ENCODE measurements around the gene TUBA3D. TPM values are rescaled to one million over a fixed set of nuclear protein-coding genes. Genes with fewer than 3 reads are reported as not detected.
A peak's percentile ranks its signal among the peaks of the same experiment; 100 is the strongest.
"Not testable (repeated sequence)": the region's sequence is repeated elsewhere in the genome, so short reads cannot be mapped to it uniquely, and the experiment has no call there.

The TUBA3D gene
- total and polyA plus RNA-seq, 2 donors from 2014 or later: not detected

DNA sequence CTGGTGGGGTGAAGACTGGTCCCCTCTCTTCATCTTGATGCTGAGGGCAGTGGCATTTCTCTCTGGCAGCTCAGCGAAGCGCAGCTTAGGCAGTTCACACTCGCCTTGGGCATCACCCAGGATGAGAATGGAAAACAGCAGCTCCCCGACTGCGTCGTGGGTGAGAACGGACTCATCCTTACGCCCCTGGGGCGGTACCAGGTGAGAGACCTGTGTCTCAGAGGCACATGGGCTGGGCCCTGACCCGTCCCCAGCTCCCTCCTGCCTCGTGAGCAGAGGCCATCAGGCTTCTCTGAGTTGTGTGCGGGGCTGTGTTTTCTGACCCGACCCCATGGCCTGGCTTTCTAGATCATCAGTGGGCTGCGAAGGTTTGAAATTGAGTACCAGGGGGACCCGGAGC lies 43.5 kb downstream of the TUBA3D start:
- Histone ChIP-seq H3K9me3 (ENCODE audit: control insufficient read depth in 2 of 3, insufficient read depth in 1 of 3, low read length in 3 of 3) (no peaks in the 10 kb centered on the region), H3K9ac (ENCODE audit: low read length in 3 of 3) (no peak overlapping the region), H3K4me1 (ENCODE audit: control insufficient read depth in 2 of 3, insufficient read depth in 2 of 3, low read depth in 1 of 3, low read length in 3 of 3) (no peaks in the 10 kb centered on the region), H3K4me3 (ENCODE audit: low read length in 3 of 3) (no peak overlapping the region), H3K27me3 (ENCODE audit: control insufficient read depth, insufficient read depth, low read length) (no peaks in the 10 kb centered on the region), H3K27ac (ENCODE audit: low read depth in 2 of 2, low read length in 2 of 2) (no peak overlapping the region), H3K36me3 (ENCODE audit: control insufficient read depth in 2 of 3, insufficient read depth in 3 of 3, low read length in 3 of 3) (no peaks in the 10 kb centered on the region)
- FAIRE-seq (no peak), DNase-seq (no peak)
- intact Hi-C loops (cut with DNase I): no loop called here
- TF ChIP-seq, protein P1, sequence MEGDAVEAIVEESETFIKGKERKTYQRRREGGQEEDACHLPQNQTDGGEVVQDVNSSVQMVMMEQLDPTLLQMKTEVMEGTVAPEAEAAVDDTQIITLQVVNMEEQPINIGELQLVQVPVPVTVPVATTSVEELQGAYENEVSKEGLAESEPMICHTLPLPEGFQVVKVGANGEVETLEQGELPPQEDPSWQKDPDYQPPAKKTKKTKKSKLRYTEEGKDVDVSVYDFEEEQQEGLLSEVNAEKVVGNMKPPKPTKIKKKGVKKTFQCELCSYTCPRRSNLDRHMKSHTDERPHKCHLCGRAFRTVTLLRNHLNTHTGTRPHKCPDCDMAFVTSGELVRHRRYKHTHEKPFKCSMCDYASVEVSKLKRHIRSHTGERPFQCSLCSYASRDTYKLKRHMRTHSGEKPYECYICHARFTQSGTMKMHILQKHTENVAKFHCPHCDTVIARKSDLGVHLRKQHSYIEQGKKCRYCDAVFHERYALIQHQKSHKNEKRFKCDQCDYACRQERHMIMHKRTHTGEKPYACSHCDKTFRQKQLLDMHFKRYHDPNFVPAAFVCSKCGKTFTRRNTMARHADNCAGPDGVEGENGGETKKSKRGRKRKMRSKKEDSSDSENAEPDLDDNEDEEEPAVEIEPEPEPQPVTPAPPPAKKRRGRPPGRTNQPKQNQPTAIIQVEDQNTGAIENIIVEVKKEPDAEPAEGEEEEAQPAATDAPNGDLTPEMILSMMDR (IDR thresholded peaks at IDR 0.05; ENCODE audit: borderline replicate concordance, extremely low read depth, insufficient read depth): no peak

DNA sequence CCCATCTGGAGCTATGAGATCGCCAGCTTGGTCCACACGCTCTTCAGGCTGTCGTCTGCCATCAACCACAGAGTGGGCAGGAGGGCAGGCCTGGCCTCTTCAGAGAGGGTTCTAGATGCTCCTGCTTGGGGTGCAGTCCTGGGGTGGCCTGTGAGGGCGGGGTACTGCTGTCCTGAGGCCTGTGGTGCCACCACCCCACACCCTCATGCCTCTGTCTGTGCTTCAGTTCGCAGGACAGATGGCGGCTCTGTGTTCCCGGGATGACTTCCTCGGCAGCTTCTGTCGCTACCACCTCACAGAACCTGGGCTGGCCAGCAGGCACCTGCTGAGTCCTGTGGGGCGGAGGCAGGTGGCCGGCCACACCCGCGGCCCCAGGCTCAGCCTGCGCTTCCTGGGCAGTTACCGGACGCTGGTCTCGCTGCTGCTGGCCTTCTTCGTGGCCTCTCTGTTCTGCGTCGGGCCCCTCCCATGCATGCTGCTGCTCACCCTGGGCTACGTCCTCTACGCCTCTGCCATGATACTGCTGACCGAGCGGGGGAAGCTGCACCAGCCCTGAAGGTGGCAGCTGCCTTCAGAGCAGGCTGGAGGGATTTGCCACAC lies 44.1 kb downstream of the TUBA3D start:
- H3K4me3 ChIP-seq (ENCODE audit: low read length in 3 of 3); H3K27ac ChIP-seq (ENCODE audit: low read depth in 2 of 2, low read length in 2 of 2); H3K4me1 ChIP-seq (ENCODE audit: control insufficient read depth in 2 of 3, insufficient read depth in 2 of 3, low read depth in 1 of 3, low read length in 3 of 3); DNase-seq; H3K27me3 ChIP-seq (ENCODE audit: control insufficient read depth, insufficient read depth, low read length); H3K9ac ChIP-seq (ENCODE audit: low read length in 3 of 3); intact Hi-C loops (cut with DNase I); H3K36me3 ChIP-seq (ENCODE audit: control insufficient read depth in 2 of 3, insufficient read depth in 3 of 3, low read length in 3 of 3); H3K9me3 ChIP-seq (ENCODE audit: control insufficient read depth in 2 of 3, insufficient read depth in 1 of 3, low read length in 3 of 3); FAIRE-seq: not testable (repeated sequence)

DNA sequence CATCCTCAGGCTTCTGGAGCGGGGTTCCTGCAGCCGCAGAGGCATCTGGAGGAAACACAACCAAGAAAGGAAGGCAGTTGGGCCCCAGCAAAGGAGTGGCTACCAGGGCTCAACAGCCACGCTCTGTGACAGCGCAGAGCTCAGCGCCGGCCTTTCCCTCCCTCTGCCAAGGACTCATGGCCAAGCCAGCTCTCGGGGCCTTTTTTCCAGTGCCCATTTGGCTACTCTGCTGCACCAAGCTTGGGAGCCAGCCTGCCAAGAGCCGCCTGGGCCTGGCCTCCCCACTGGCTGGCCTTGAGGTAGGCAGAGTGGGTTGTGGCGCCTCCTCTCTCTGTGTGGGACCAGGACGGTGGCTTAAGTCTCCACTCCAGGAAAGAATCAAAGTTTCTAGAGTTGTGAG lies 44.6 kb downstream of the TUBA3D start:
- TF ChIP-seq, protein P1 (IDR thresholded peaks at IDR 0.05; ENCODE audit: borderline replicate concordance, extremely low read depth, insufficient read depth): no peak
- intact Hi-C loops (cut with DNase I): no loop called here
- no peak overlapping the region for H3K27ac ChIP-seq (ENCODE audit: low read depth in 2 of 2, low read length in 2 of 2)
- no peak overlapping the region for H3K4me3 ChIP-seq (ENCODE audit: low read length in 3 of 3)
- FAIRE-seq (no peak), DNase-seq (no peak)
- no peaks in the 10 kb centered on the region for H3K27me3 ChIP-seq (ENCODE audit: control insufficient read depth, insufficient read depth, low read length)
- no peaks in the 10 kb centered on the region for H3K9me3 ChIP-seq (ENCODE audit: control insufficient read depth in 2 of 3, insufficient read depth in 1 of 3, low read length in 3 of 3)
- no peaks in the 10 kb centered on the region for H3K36me3 ChIP-seq (ENCODE audit: control insufficient read depth in 2 of 3, insufficient read depth in 3 of 3, low read length in 3 of 3)
- no peaks in the 10 kb centered on the region for H3K4me1 ChIP-seq (ENCODE audit: control insufficient read depth in 2 of 3, insufficient read depth in 2 of 3, low read depth in 1 of 3, low read length in 3 of 3)
- H3K9ac ChIP-seq (ENCODE audit: low read length in 3 of 3): no peak overlapping the region

DNA sequence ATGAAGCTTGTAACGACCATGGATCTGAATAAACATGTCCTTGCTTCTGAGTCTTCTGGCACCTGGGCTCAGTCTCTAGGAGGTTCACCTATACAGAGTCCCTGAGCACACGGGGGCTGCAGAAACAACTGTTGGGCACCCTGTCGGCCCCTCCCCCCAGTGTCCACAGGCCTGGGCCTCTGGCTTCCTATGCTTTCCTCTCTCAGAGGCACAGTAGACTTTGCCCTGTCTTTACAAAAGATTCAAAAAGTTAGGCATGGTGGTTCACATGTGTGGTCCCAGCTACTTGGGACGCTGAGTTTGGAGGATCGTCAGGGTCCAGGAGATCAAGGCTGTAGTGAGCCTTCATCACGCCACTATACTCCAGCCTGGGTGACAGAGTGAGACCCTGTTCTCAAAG lies 45.6 kb downstream of the TUBA3D start:
- H3K36me3 ChIP-seq (ENCODE audit: control insufficient read depth in 2 of 3, insufficient read depth in 3 of 3, low read length in 3 of 3); H3K9me3 ChIP-seq (ENCODE audit: control insufficient read depth in 2 of 3, insufficient read depth in 1 of 3, low read length in 3 of 3); H3K9ac ChIP-seq (ENCODE audit: low read length in 3 of 3); H3K4me3 ChIP-seq (ENCODE audit: low read length in 3 of 3); H3K4me1 ChIP-seq (ENCODE audit: control insufficient read depth in 2 of 3, insufficient read depth in 2 of 3, low read depth in 1 of 3, low read length in 3 of 3); FAIRE-seq; H3K27me3 ChIP-seq (ENCODE audit: control insufficient read depth, insufficient read depth, low read length); intact Hi-C loops (cut with DNase I); H3K27ac ChIP-seq (ENCODE audit: low read depth in 2 of 2, low read length in 2 of 2): not testable (repeated sequence)
- peak in 1 of 5 donors; percentile 32 for DNase-seq

Data from kidney (tissue), 14 donors.